ENCODE results near the gene OR52A5. TPM values are rescaled to one million over a fixed set of nuclear protein-coding genes. Genes with fewer than 3 reads are reported as not detected.

OR52A5 gene
- total and polyA plus RNA-seq, 2 donors (not counting 1 experiment from before 2014, with no cell fraction given): not detected

DNA sequence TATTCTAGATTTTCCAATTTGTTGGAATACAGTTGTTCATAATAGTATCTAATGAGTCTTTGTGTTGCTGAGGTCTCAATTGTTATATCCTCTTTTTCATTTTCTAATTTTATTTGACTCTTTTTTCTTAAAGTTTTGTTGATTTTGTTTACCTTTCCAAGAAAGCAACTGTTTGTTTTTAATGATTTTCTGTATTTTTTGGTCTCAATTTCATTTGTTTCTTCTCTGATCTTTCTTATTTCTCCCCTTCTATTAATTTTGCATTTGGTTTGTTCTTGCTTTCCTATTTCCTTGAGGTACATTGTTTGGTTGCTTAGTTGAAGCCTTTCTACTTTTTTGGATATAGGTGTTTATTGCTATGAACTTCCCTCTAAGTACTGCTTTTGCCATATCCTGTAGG lies 21.6 kb upstream of the OR52A5 start:
- Mint-ChIP-seq H3K27ac (no peak overlapping the region), H3K9me3 (ENCODE audit: insufficient read depth) (no peaks in the 10 kb centered on the region), H3K4me3 (no peak overlapping the region), H3K27me3 (peaks cover 10% of the 10 kb centered on the region), H3K4me1 (no peaks in the 10 kb centered on the region)
- TF ChIP-seq, protein P1, sequence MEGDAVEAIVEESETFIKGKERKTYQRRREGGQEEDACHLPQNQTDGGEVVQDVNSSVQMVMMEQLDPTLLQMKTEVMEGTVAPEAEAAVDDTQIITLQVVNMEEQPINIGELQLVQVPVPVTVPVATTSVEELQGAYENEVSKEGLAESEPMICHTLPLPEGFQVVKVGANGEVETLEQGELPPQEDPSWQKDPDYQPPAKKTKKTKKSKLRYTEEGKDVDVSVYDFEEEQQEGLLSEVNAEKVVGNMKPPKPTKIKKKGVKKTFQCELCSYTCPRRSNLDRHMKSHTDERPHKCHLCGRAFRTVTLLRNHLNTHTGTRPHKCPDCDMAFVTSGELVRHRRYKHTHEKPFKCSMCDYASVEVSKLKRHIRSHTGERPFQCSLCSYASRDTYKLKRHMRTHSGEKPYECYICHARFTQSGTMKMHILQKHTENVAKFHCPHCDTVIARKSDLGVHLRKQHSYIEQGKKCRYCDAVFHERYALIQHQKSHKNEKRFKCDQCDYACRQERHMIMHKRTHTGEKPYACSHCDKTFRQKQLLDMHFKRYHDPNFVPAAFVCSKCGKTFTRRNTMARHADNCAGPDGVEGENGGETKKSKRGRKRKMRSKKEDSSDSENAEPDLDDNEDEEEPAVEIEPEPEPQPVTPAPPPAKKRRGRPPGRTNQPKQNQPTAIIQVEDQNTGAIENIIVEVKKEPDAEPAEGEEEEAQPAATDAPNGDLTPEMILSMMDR (IDR thresholded peaks at IDR 0.05): no peak
- TF ChIP-seq EZH2 (IDR thresholded peaks at IDR 0.05; ENCODE audit: borderline replicate concordance, insufficient read depth, low read depth, low read length, poor library complexity, severe bottlenecking): no peak
- H4K20me1 ChIP-seq (ENCODE audit: control insufficient read depth, insufficient read depth, low read length, poor library complexity, severe bottlenecking): no peaks in the 10 kb centered on the region
- intact Hi-C loops (cut with micrococcal nuclease): no loop called here
- CTCF ChIA-PET: no interaction called here
- H3K9me3 ChIP-seq (ENCODE audit: control extremely low read depth in 1 of 3, control insufficient read depth in 2 of 3, insufficient read depth in 1 of 3, low read length in 2 of 3): no peaks in the 10 kb centered on the region
- no peak overlapping the region for H3K9ac ChIP-seq (ENCODE audit: low read length)
- no peaks in the 10 kb centered on the region for H3K79me2 ChIP-seq (ENCODE audit: control insufficient read depth, insufficient read depth, low read length)
- ATAC-seq (ENCODE audit: low read depth): no peak
- H3K4me2 ChIP-seq (replicated peaks; ENCODE audit: low read depth, low read length, poor library complexity, severe bottlenecking): no peak overlapping the region
- no peak for DNase-seq
- POLR2A ChIA-PET: no interaction called here
- no peak overlapping the region for H3K27ac ChIP-seq (ENCODE audit: low read length in 2 of 2)
- H3K4me3 ChIP-seq (ENCODE audit: control extremely low read depth in 1 of 5, extremely low read depth in 1 of 5, insufficient read depth in 1 of 5, low read depth in 2 of 5, low read length in 4 of 5): no peak overlapping the region
- H3K36me3 ChIP-seq (replicated peaks in 1 of 2; ENCODE audit: control extremely low read depth in 1 of 2, control insufficient read depth in 1 of 2, extremely low read depth in 1 of 2, insufficient read depth in 2 of 2, low read length in 1 of 2): no peaks in the 10 kb centered on the region
- peaks cover 0 to 3% (median 0%) of the 10 kb centered on the region in 4 experiments for H3K27me3 ChIP-seq (replicated peaks in 1 of 4; ENCODE audit: control extremely low read depth in 1 of 4, control insufficient read depth in 3 of 4, insufficient read depth in 4 of 4, low read length in 3 of 4)
- no peaks in the 10 kb centered on the region for H3K4me1 ChIP-seq (ENCODE audit: control insufficient read depth in 2 of 2, insufficient read depth in 2 of 2, low read length in 2 of 2)
- no peak overlapping the region for H2AFZ ChIP-seq (ENCODE audit: insufficient read depth, low read depth, low read length, poor library complexity, severe bottlenecking)

DNA sequence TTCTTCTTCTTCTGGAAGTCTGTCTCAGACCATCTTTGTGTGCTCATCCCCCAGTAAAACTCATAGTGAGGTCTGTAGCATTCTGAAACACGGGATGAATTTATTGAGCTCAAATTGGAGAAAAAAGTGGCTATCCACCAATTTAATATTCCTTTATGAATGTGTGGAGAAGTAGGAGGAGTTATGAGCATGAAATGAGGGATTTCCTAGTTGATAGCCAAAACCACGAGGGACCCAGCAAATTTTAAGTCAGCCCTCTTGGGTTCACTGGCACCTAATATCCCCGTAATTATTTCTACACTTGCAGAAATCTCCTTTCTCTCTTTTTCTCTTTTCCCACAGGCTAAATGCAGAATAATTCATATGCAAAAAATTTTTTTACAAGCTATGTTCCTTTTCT lies 16.5 kb upstream of the OR52A5 start, which contains the start of gene OR52A1:
Gene OR52A1, minus strand, starts transcription at position 101 of the 400 bp plus-strand sequence. CDS start 2,388 bp downstream, outside the sequence.
- DNase-seq (no peak), ATAC-seq (ENCODE audit: low read depth) (no peak)
- Mint-ChIP-seq H3K27ac (no peak within 1 kb of the TSS), H3K4me3 (no peak within 1 kb of the TSS), H3K27me3 (no peaks in the 10 kb centered on the region), H3K9me3 (ENCODE audit: insufficient read depth) (no peaks in the 10 kb centered on the region), H3K4me1 (no peaks in the 10 kb centered on the region)
- H3K9me3 ChIP-seq (ENCODE audit: control extremely low read depth in 1 of 3, control insufficient read depth in 2 of 3, insufficient read depth in 1 of 3, low read length in 2 of 3): no peaks in the 10 kb centered on the region
- H3K4me2 ChIP-seq (replicated peaks; ENCODE audit: low read depth, low read length, poor library complexity, severe bottlenecking): no peak within 1 kb of the TSS
- H3K4me1 ChIP-seq (ENCODE audit: control insufficient read depth in 2 of 2, insufficient read depth in 2 of 2, low read length in 2 of 2): no peaks in the 10 kb centered on the region
- H3K27me3 ChIP-seq (replicated peaks in 1 of 4; ENCODE audit: control extremely low read depth in 1 of 4, control insufficient read depth in 3 of 4, insufficient read depth in 4 of 4, low read length in 3 of 4): peaks cover 0 to 3% (median 0%) of the 10 kb centered on the region in 4 experiments
- no peak within 1 kb of the TSS for H3K27ac ChIP-seq (ENCODE audit: low read length in 2 of 2)
- no peak within 1 kb of the TSS for H3K9ac ChIP-seq (ENCODE audit: low read length)
- POLR2A ChIA-PET: no interaction called here
- no peaks in the 10 kb centered on the region for H4K20me1 ChIP-seq (ENCODE audit: control insufficient read depth, insufficient read depth, low read length, poor library complexity, severe bottlenecking)
- no peaks in the 10 kb centered on the region for H3K79me2 ChIP-seq (ENCODE audit: control insufficient read depth, insufficient read depth, low read length)
- no peaks in the 10 kb centered on the region for H3K36me3 ChIP-seq (replicated peaks in 1 of 2; ENCODE audit: control extremely low read depth in 1 of 2, control insufficient read depth in 1 of 2, extremely low read depth in 1 of 2, insufficient read depth in 2 of 2, low read length in 1 of 2)
- H3K4me3 ChIP-seq (ENCODE audit: control extremely low read depth in 1 of 5, extremely low read depth in 1 of 5, insufficient read depth in 1 of 5, low read depth in 2 of 5, low read length in 4 of 5): no peak within 1 kb of the TSS
- CTCF ChIA-PET: interaction anchor here (0.9 kb wide), 1 partner anchor 15 kb away, joined by 3 read pairs; no protein-coding TSS in a partner anchor
- no peak within 1 kb of the TSS for H2AFZ ChIP-seq (ENCODE audit: insufficient read depth, low read depth, low read length, poor library complexity, severe bottlenecking)
- no CpG with 5 or more reads among the region's 3 CpGs for WGBS (ENCODE audit: insufficient coverage)
- TF ChIP-seq EZH2 (IDR thresholded peaks at IDR 0.05; ENCODE audit: borderline replicate concordance, insufficient read depth, low read depth, low read length, poor library complexity, severe bottlenecking): no peak
- TF ChIP-seq, protein P1 (IDR thresholded peaks at IDR 0.05): no peak
- intact Hi-C loops (cut with micrococcal nuclease): no loop called here
